ENCODE data around the gene SOCS7.

The SOCS7 gene

GRCh38 chr17:38351412-38352222 is at the start of gene SOCS7:
SOCS7 (plus strand) TSS chr17:38351844; CDS start chr17:38352053, 209 bp downstream.
- no peak for TF ChIP-seq CTCF (IDR thresholded peaks at IDR 0.05; ENCODE audit: low read length, missing control alignments)
- H3K4me3 ChIP-seq (replicated peaks; ENCODE audit: low read depth, low read length): peak within 1 kb of the TSS; percentile 71
- peak; percentile 91 for DNase-seq (ENCODE audit: low read depth)

- H3K4me3 ChIP-seq (replicated peaks; ENCODE audit: low read depth, low read length): no peak overlapping the region
- DNase-seq (ENCODE audit: low read depth): no peak
- TF ChIP-seq CTCF (IDR thresholded peaks at IDR 0.05; ENCODE audit: low read length, missing control alignments): no peak
These were observed 36.1 kb upstream of the SOCS7 start for GRCh38 chr17:38315497-38315896.

GRCh38 chr17:38317081-38317480 is 34.6 kb upstream of the SOCS7 start:
- no peak overlapping the region for H3K4me3 ChIP-seq (replicated peaks; ENCODE audit: low read depth, low read length)
- no peak for DNase-seq (ENCODE audit: low read depth)
- TF ChIP-seq CTCF (IDR thresholded peaks at IDR 0.05; ENCODE audit: low read length, missing control alignments): no peak

GRCh38 chr17:38320482-38320881 is 31.2 kb upstream of the SOCS7 start:
- DNase-seq (ENCODE audit: low read depth): no peak
- H3K4me3 ChIP-seq (replicated peaks; ENCODE audit: low read depth, low read length): no peak overlapping the region
- no peak for TF ChIP-seq CTCF (IDR thresholded peaks at IDR 0.05; ENCODE audit: low read length, missing control alignments)

- peak; percentile 63 for TF ChIP-seq CTCF (IDR thresholded peaks at IDR 0.05; ENCODE audit: low read length, missing control alignments)
- no peak overlapping the region for H3K4me3 ChIP-seq (replicated peaks; ENCODE audit: low read depth, low read length)
- peak; percentile 64 for DNase-seq (ENCODE audit: low read depth)
These were observed 29.4 kb upstream of the SOCS7 start for GRCh38 chr17:38322156-38322779.

GRCh38 chr17:38322897-38323296 is 28.7 kb upstream of the SOCS7 start:
- DNase-seq (ENCODE audit: low read depth): no peak
- TF ChIP-seq CTCF (IDR thresholded peaks at IDR 0.05; ENCODE audit: low read length, missing control alignments): no peak

More at GRCh38 chr17:38322897-38323296, 28.7 kb upstream of the SOCS7 start:
- no peak overlapping the region for H3K4me3 ChIP-seq (replicated peaks; ENCODE audit: low read depth, low read length)

All from fibroblast of pulmonary artery (primary cell).